HEK293 (cell line): ENCODE data around the gene PPEF1.

Source experiments
- CTCF ChIA-PET: fragments of 350-600 bp; formaldehyde crosslinking; extraction: SDS; loops from one replicate; lab custom pipeline; 2021; ENCODE audit warnings: antibody characterized with exemption; lab: Yijun Ruan, JAX
- POLR2A ChIA-PET: fragments of 300-600 bp; formaldehyde crosslinking; extraction: SDS; loops from one replicate; lab custom pipeline; 2020; ENCODE audit warnings: antibody characterized with exemption, inconsistent platforms; lab: Yijun Ruan, JAX
- H3K27ac ChIP-seq: fragments of 200-500 bp; sonication (Bioruptor generic); 2 replicates; pipeline ENCODE4 v1.5.1; 2014; ENCODE audit warnings: low read depth, low read length, control low read depth, inconsistent platforms; ENCODE audit errors: extremely low read depth
- H3K36me3 ChIP-seq, 2 experiments: fragments of 200-500 bp in 1 of 2; sonication (Bioruptor generic) in 1 of 2; 1 replicate in 1 of 2; 2 replicates in 1 of 2; pipeline ENCODE4 v1.5.1; 2014 to 2017; ENCODE audit warnings: inconsistent platforms in 2 of 2, low read length in 2 of 2; ENCODE audit not compliant: control insufficient read depth in 2 of 2, insufficient read depth in 1 of 2
- H3K4me1 ChIP-seq: fragments of 200-500 bp; sonication (Bioruptor generic); 2 replicates; pipeline ENCODE4 v1.5.1; 2014; ENCODE audit warnings: mild to moderate bottlenecking, low read length, inconsistent platforms; ENCODE audit not compliant: control insufficient read depth, insufficient read depth
- H3K4me3 ChIP-seq: 2 replicates; pipeline ENCODE4 v1.5.1; 2011; ENCODE audit warnings: low read depth, mild to moderate bottlenecking, control low read depth, low read length, moderate library complexity
- H3K9me3 ChIP-seq: fragments of 200-500 bp; sonication (Bioruptor generic); 2 replicates; pipeline ENCODE4 v1.5.1; 2014; ENCODE audit warnings: low read depth, low read length, inconsistent platforms; ENCODE audit not compliant: control insufficient read depth, insufficient read depth
- ATF2 ChIP-seq: fragments of 450-650 bp; formaldehyde crosslinking; IDR thresholded peaks from 2 replicates; pipeline ENCODE4 v1.5.1; 2016; ENCODE audit warnings: missing biosample characterization, missing genetic modification characterization, low read depth
- PATZ1 ChIP-seq: fragments of 450-650 bp; formaldehyde crosslinking; IDR thresholded peaks from 2 replicates; pipeline ENCODE4 v1.5.1; 2016; ENCODE audit warnings: missing biosample characterization, missing genetic modification characterization
- PRDM1 ChIP-seq: fragments of 450-650 bp; formaldehyde crosslinking; IDR thresholded peaks from 2 replicates; pipeline ENCODE4; 2016; ENCODE audit warnings: missing biosample characterization, missing genetic modification characterization
- SCRT1 ChIP-seq: fragments of 450-650 bp; formaldehyde crosslinking; IDR thresholded peaks from 2 replicates; pipeline ENCODE4 v1.5.1; 2016; ENCODE audit warnings: missing biosample characterization, missing genetic modification characterization, borderline replicate concordance
- SCRT2 ChIP-seq: fragments of 450-650 bp; formaldehyde crosslinking; IDR thresholded peaks from 2 replicates; pipeline ENCODE4 v1.5.1; 2016; ENCODE audit warnings: missing biosample characterization, missing genetic modification characterization
- SP2 ChIP-seq: fragments of 450-650 bp; formaldehyde crosslinking; IDR thresholded peaks from 2 replicates; pipeline ENCODE4 v1.5.1; 2016; ENCODE audit warnings: missing biosample characterization, missing genetic modification characterization
- TCF7L2 ChIP-seq: IDR thresholded peaks from 2 replicates; pipeline ENCODE4 v1.6.1; 2011; ENCODE audit warnings: low read depth, mild to moderate bottlenecking, inconsistent platforms, low read length, moderate library complexity, borderline replicate concordance
- ZBTB20 ChIP-seq: fragments of 450-650 bp; formaldehyde crosslinking; IDR thresholded peaks from 2 replicates; pipeline ENCODE4 v1.5.1; 2016; ENCODE audit warnings: missing biosample characterization, missing genetic modification characterization
- ZBTB21 ChIP-seq: fragments of 450-650 bp; formaldehyde crosslinking; IDR thresholded peaks from 2 replicates; pipeline ENCODE4 v1.5.1; 2017; ENCODE audit warnings: missing biosample characterization, missing genetic modification characterization
- ZBTB6 ChIP-seq: fragments of 450-650 bp; formaldehyde crosslinking; IDR thresholded peaks from 2 replicates; pipeline ENCODE4 v1.5.1; 2017; ENCODE audit warnings: missing biosample characterization, missing genetic modification characterization
- ZFP41 ChIP-seq: fragments of 450-650 bp; formaldehyde crosslinking; IDR thresholded peaks from 2 replicates; pipeline ENCODE4 v1.5.1; 2016; ENCODE audit warnings: missing biosample characterization, missing genetic modification characterization, borderline replicate concordance
- ZNF266 ChIP-seq: fragments of 450-650 bp; formaldehyde crosslinking; IDR thresholded peaks from 2 replicates; pipeline ENCODE4 v1.5.1; 2016; ENCODE audit warnings: missing biosample characterization, missing genetic modification characterization, low read depth
- ZNF274 ChIP-seq, 2 experiments: fragments of 200-500 bp in 1 of 2; fragments of 450-650 bp in 1 of 2; sonication (Bioruptor generic) in 1 of 2; formaldehyde crosslinking in 1 of 2; IDR thresholded peaks; 2 replicates each; pipeline versions ENCODE4 v1.5.1 to v1.6.1; 2014 to 2016; ENCODE audit warnings: borderline replicate concordance in 1 of 2, inconsistent platforms in 1 of 2, low read length in 1 of 2, missing biosample characterization in 1 of 2, missing genetic modification characterization in 1 of 2
- ZNF37A ChIP-seq: fragments of 450-650 bp; IDR thresholded peaks from 2 replicates; pipeline ENCODE4 v1.5.1; 2018; ENCODE audit warnings: missing biosample characterization, missing genetic modification characterization
- ZNF521 ChIP-seq: fragments of 450-650 bp; formaldehyde crosslinking; IDR thresholded peaks from 2 replicates; pipeline ENCODE4 v1.5.1; 2017; ENCODE audit warnings: missing biosample characterization, mild to moderate bottlenecking, missing genetic modification characterization
- ZNF623 ChIP-seq: fragments of 450-650 bp; formaldehyde crosslinking; IDR thresholded peaks from 2 replicates; pipeline ENCODE4 v1.5.1; 2016; ENCODE audit warnings: missing biosample characterization, missing genetic modification characterization
- ZNF624 ChIP-seq: fragments of 450-650 bp; formaldehyde crosslinking; IDR thresholded peaks from 2 replicates; pipeline ENCODE4 v1.5.1; 2017; ENCODE audit warnings: missing biosample characterization, missing genetic modification characterization

PPEF1 gene

GRCh38 chrX:18664947-18665346 is 42.5 kb upstream of the PPEF1 start:
- TF ChIP-seq ZNF266 (tag by site-specific recombination) (no peak), TCF7L2 (no peak), PATZ1 (no peak), ZNF624 (no peak), ZNF521 (no peak)
- TF ChIP-seq, all 188 proteins: peak for 0
- no peak overlapping the region for H3K27ac ChIP-seq
- no peaks in the 10 kb centered on the region for H3K9me3 ChIP-seq
- no peak overlapping the region for H3K4me3 ChIP-seq
- CTCF ChIA-PET = no interaction called here
- POLR2A ChIA-PET = no interaction called here
- no peaks in the 10 kb centered on the region for H3K4me1 ChIP-seq
- no peaks in the 10 kb centered on the region for H3K36me3 ChIP-seq

- POLR2A ChIA-PET = interaction anchor here (0.6 to 0.7 kb wide), 2 partner anchors 40 to 644 kb away, joined by 3 to 4 read pairs; no protein-coding TSS in a partner anchor
- TF ChIP-seq PRDM1 (tag by site-specific recombination) = no peak
- no peak for TF ChIP-seq ZBTB21 (tag by site-specific recombination)
- no peak for TF ChIP-seq SP2
- no peak for TF ChIP-seq ZBTB6 (tag by site-specific recombination)
- no peak for TF ChIP-seq ZNF623 (tag by site-specific recombination)
- no peak for TF ChIP-seq ZFP41 (tag by site-specific recombination)
- no peak for TF ChIP-seq ATF2
- TF ChIP-seq ZNF37A (tag by site-specific recombination) = no peak
- no peaks in the 10 kb centered on the region for H3K36me3 ChIP-seq
- H3K27ac ChIP-seq = no peak overlapping the region
- CTCF ChIA-PET = no interaction called here
- no peaks in the 10 kb centered on the region for H3K4me1 ChIP-seq
- no peak overlapping the region for H3K4me3 ChIP-seq
- no peaks in the 10 kb centered on the region for H3K9me3 ChIP-seq
Measured at GRCh38 chrX:18666614-18667013, 40.8 kb upstream of the PPEF1 start.

- CTCF ChIA-PET = interaction anchor here (0.8 kb wide), 1 partner anchor 250 kb away, joined by 5 read pairs; no protein-coding TSS in a partner anchor
- H3K4me3 ChIP-seq = no peak overlapping the region
- no peaks in the 10 kb centered on the region for H3K4me1 ChIP-seq
- H3K9me3 ChIP-seq = no peaks in the 10 kb centered on the region
- H3K27ac ChIP-seq = no peak overlapping the region
- POLR2A ChIA-PET = no interaction called here
- no peaks in the 10 kb centered on the region for H3K36me3 ChIP-seq
- TF ChIP-seq ZNF274 (IDR thresholded peaks at IDR 0.05; ENCODE audit: low read length) (no peak), ZNF274 (tag by site-specific recombination; IDR thresholded peaks at IDR 0.05; ENCODE audit: borderline replicate concordance) (no peak), ZNF624 (no peak), ZBTB20 (tag by site-specific recombination) (no peak), SCRT2 (tag by site-specific recombination) (no peak), SCRT1 (tag by site-specific recombination) (no peak)
- TF ChIP-seq, all 188 proteins: peak for 0
Measured at GRCh38 chrX:18668071-18668835, 39.2 kb upstream of the PPEF1 start.
